GM23338 (cell line): ENCODE measurements around the gene KXD1. TPM values are rescaled to one million over a fixed set of nuclear protein-coding genes. Genes with fewer than 3 reads are reported as not detected.
A peak's percentile ranks its signal among the peaks of the same experiment; 100 is the strongest.

Source experiments
- ATAC-seq: fragments of 200-7000 bp; cut with Tn5 transposase; 3 replicates; pipeline ENCODE4 v1.9.1; 2020
- DNase-seq: peaks from one replicate; pipeline ENCODE4 v3.0.0-alpha.2; 2015; ENCODE audit warnings: low spot score
- H2AFZ ChIP-seq: fragments of 200-600 bp; sonication (generic); 2 replicates; pipeline ENCODE4 v1.8.0; 2016; ENCODE audit warnings: antibody characterized with exemption, mild to moderate bottlenecking, moderate library complexity
- H3F3A ChIP-seq: fragments of 200-600 bp; sonication (generic); replicated peaks from 2 replicates; pipeline ENCODE4 v1.8.0; 2017; ENCODE audit warnings: antibody characterized with exemption, mixed run types, low read depth
- H3K27ac ChIP-seq: fragments of 200-600 bp; sonication (generic); 2 replicates; pipeline ENCODE4 v1.6.1; 2016; ENCODE audit warnings: low read depth
- H3K27me3 ChIP-seq: fragments of 200-600 bp; sonication (generic); 2 replicates; pipeline ENCODE4 v1.8.0; 2016; ENCODE audit warnings: mild to moderate bottlenecking, mixed run types, moderate library complexity; ENCODE audit not compliant: insufficient read depth
- H3K36me3 ChIP-seq: fragments of 200-600 bp; sonication (generic); 2 replicates; pipeline ENCODE4 v1.8.0; 2016; ENCODE audit warnings: mild to moderate bottlenecking; ENCODE audit not compliant: insufficient read depth
- H3K4me1 ChIP-seq: fragments of 200-600 bp; sonication (generic); 2 replicates; pipeline ENCODE4 v1.8.0; 2016; ENCODE audit warnings: mild to moderate bottlenecking, moderate library complexity; ENCODE audit not compliant: insufficient read depth
- H3K4me2 ChIP-seq: fragments of 200-600 bp; sonication (generic); 2 replicates; pipeline ENCODE4 v1.7.1; 2017; ENCODE audit warnings: mixed run types
- H3K4me3 ChIP-seq: fragments of 200-600 bp; sonication (generic); 2 replicates; pipeline ENCODE4 v1.6.1; 2016; ENCODE audit warnings: mixed run types
- H3K79me2 ChIP-seq: fragments of 200-600 bp; sonication (generic); replicated peaks from 2 replicates; pipeline ENCODE4 v1.8.0; 2017; ENCODE audit warnings: mild to moderate bottlenecking; ENCODE audit not compliant: insufficient read depth
- H3K9me2 ChIP-seq: fragments of 200-600 bp; sonication (generic); 2 replicates; pipeline ENCODE4 v1.8.0; 2017; ENCODE audit not compliant: insufficient read depth
- H4K20me1 ChIP-seq: fragments of 200-600 bp; sonication (generic); replicated peaks from 2 replicates; pipeline ENCODE4 v1.8.0; 2017; ENCODE audit warnings: mild to moderate bottlenecking; ENCODE audit not compliant: insufficient read depth
- H3K27ac Mint-ChIP-seq: 2 replicates; pipeline ENCODE4 v1.8.0; 2020; ENCODE audit warnings: inconsistent platforms, mild to moderate bottlenecking, moderate library complexity, mixed read lengths
- H3K27me3 Mint-ChIP-seq: 3 replicates; pipeline ENCODE4 v1.8.0; 2022; ENCODE audit warnings: low read depth, mild to moderate bottlenecking, moderate library complexity, mixed read lengths, inconsistent platforms; ENCODE audit not compliant: insufficient read depth, poor library complexity
- H3K36me3 Mint-ChIP-seq: 3 replicates; pipeline ENCODE4 v1.8.0; 2021; ENCODE audit warnings: low read depth, mild to moderate bottlenecking, inconsistent platforms, moderate library complexity, mixed read lengths
- H3K4me1 Mint-ChIP-seq: 3 replicates; pipeline ENCODE4 v1.8.0; 2020; ENCODE audit warnings: mild to moderate bottlenecking, inconsistent platforms, mixed read lengths
- H3K4me3 Mint-ChIP-seq: 3 replicates; pipeline ENCODE4 v1.8.0; 2021; ENCODE audit warnings: moderate library complexity, mild to moderate bottlenecking, inconsistent platforms, mixed read lengths
- H3K9me3 Mint-ChIP-seq: 3 replicates; pipeline ENCODE4 v1.8.0; 2020; ENCODE audit warnings: moderate library complexity, mild to moderate bottlenecking, inconsistent platforms, mixed read lengths
- EZH2 ChIP-seq: fragments of 200-600 bp; sonication (generic); IDR thresholded peaks from one replicate; pipeline ENCODE4 v1.8.0; 2017; ENCODE audit warnings: antibody characterized with exemption, mild to moderate bottlenecking, low read depth; ENCODE audit not compliant: unreplicated experiment
- EZH2phosphoT487 ChIP-seq: fragments of 200-600 bp; sonication (generic); IDR thresholded peaks from one replicate; pipeline ENCODE4 v1.8.1; 2018; ENCODE audit warnings: antibody characterized with exemption; ENCODE audit not compliant: unreplicated experiment
- JUNB ChIP-seq: IDR thresholded peaks from one replicate; pipeline ENCODE4 v1.6.1; 2016; ENCODE audit warnings: antibody characterized with exemption; ENCODE audit not compliant: unreplicated experiment
- NANOG ChIP-seq: IDR thresholded peaks from 2 replicates; pipeline ENCODE4 v1.6.1; 2016; ENCODE audit warnings: antibody characterized with exemption, borderline replicate concordance
- polyA plus RNA-seq: library from polyadenylated mRNA; unstranded; fragments of >200 nt; fragmentation: Nextera tagmentation; extraction: Ambion mirVana; gene quantifications from 2 replicates; pipeline ENCODE4 v1.2.1, GENCODE V29; 2016
- total RNA-seq: library from RNA; depleted of rRNA; stranded (reverse); fragments of >200 nt; shearing (Covaris generic); gene quantifications from 2 replicates; pipeline ENCODE4 v1.2.3, GENCODE V29; 2014
- TF ChIP-seq, protein P1 (sequence below): IDR thresholded peaks from one replicate; pipeline ENCODE4 v1.6.1; 2018; ENCODE audit warnings: antibody characterized with exemption; ENCODE audit not compliant: unreplicated experiment
- TF ChIP-seq, protein P2 (sequence below), 2 experiments: fragments of 200-600 bp in 1 of 2; sonication (generic) in 1 of 2; conservative IDR thresholded peaks; 2 replicates each; pipeline versions ENCODE4 v1.5.1 to v1.6.1; 2016 to 2017; ENCODE audit warnings: antibody characterized with exemption in 2 of 2, low read depth in 2 of 2, mild to moderate bottlenecking in 2 of 2, moderate library complexity in 1 of 2
- TF ChIP-seq, protein P3 (sequence below): fragments of 250-450 bp; sonication (Bioruptor Pico); IDR thresholded peaks from 2 replicates; pipeline ENCODE4 v1.5.0; 2020; ENCODE audit warnings: mild to moderate bottlenecking, moderate library complexity

KXD1 gene
- total and polyA plus RNA-seq, 2 experiments from 2014 or later: 108 to 164 TPM

- peaks cover 95% of the 10 kb centered on the region for H3K79me2 ChIP-seq
- Mint-ChIP-seq H3K4me3 (no peak overlapping the region), H3K9me3 (no peaks in the 10 kb centered on the region), H3K36me3 (no peaks in the 10 kb centered on the region), H3K4me1 (peaks cover 13% of the 10 kb centered on the region), H3K27me3 (peaks cover 10% of the 10 kb centered on the region), H3K27ac (no peak overlapping the region)
- H2AFZ ChIP-seq: no peak overlapping the region
- H3F3A ChIP-seq: no peaks in the 10 kb centered on the region
- no peak overlapping the region for H3K27ac ChIP-seq
- no peaks in the 10 kb centered on the region for H3K36me3 ChIP-seq
- peaks cover 26% of the 10 kb centered on the region for H4K20me1 ChIP-seq
- H3K4me3 ChIP-seq: no peak overlapping the region
- H3K9me2 ChIP-seq: no peaks in the 10 kb centered on the region
- no peak overlapping the region for H3K4me2 ChIP-seq
- no peaks in the 10 kb centered on the region; the same call in 1 of the 2 replicates for H3K4me1 ChIP-seq
- H3K27me3 ChIP-seq: no peaks in the 10 kb centered on the region
- TF ChIP-seq, protein P1, sequence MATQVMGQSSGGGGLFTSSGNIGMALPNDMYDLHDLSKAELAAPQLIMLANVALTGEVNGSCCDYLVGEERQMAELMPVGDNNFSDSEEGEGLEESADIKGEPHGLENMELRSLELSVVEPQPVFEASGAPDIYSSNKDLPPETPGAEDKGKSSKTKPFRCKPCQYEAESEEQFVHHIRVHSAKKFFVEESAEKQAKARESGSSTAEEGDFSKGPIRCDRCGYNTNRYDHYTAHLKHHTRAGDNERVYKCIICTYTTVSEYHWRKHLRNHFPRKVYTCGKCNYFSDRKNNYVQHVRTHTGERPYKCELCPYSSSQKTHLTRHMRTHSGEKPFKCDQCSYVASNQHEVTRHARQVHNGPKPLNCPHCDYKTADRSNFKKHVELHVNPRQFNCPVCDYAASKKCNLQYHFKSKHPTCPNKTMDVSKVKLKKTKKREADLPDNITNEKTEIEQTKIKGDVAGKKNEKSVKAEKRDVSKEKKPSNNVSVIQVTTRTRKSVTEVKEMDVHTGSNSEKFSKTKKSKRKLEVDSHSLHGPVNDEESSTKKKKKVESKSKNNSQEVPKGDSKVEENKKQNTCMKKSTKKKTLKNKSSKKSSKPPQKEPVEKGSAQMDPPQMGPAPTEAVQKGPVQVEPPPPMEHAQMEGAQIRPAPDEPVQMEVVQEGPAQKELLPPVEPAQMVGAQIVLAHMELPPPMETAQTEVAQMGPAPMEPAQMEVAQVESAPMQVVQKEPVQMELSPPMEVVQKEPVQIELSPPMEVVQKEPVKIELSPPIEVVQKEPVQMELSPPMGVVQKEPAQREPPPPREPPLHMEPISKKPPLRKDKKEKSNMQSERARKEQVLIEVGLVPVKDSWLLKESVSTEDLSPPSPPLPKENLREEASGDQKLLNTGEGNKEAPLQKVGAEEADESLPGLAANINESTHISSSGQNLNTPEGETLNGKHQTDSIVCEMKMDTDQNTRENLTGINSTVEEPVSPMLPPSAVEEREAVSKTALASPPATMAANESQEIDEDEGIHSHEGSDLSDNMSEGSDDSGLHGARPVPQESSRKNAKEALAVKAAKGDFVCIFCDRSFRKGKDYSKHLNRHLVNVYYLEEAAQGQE: no peak
- no peak for ATAC-seq
- DNase-seq: no peak
Observed at GRCh38 chr19:18513868-18514267, 43.8 kb upstream of the KXD1 start.

DNA sequence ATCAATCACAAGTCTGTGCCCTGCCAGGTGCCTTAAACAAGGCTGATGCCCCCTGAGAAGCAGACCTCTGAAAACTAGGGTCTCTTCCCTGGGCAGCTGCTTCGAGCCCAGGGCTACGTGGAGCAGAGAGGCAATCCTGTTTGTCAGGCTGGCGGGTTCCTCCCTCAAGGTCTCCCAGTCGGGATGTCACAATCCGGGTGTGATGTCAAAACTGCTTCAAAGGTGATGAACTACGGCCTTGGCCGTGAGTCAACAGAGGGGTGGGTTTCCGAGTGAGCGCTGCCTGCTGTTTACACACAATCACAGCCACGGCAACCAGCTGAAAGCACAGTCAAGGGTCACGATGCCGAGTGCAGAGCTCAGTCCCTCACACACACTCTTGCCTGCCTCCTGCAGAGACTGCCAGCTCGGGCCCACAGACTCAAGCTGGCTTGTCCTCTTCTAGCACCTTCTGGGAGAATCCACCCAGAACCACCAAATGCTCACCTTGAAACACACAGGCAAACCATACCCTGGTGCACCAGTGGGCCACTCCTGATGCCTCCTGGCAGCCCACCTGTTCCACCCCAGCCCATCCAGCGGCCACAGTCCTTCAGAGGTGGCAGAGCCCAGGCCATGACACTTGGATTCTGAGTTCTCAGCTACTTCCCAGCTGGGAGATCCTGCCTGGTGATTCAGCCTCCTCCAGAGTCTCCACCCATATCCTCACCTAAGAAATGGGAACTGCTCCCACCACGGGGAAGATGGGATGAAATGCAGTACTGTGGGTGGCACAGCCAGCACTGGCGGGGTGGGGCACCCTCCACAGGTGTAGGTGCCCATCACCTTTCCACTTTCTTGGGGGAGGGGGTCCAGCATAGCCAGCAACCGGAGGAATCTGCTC is 42.6 kb upstream of the KXD1 start:
- Histone ChIP-seq H3K4me1 (peaks cover 3% of the 10 kb centered on the region; the same call in 1 of the 2 replicates), H3K36me3 (no peaks in the 10 kb centered on the region), H4K20me1 (peaks cover 38% of the 10 kb centered on the region), H3K79me2 (peaks cover 99% of the 10 kb centered on the region), H3K27ac (no peak overlapping the region), H2AFZ (no peak overlapping the region), H3K27me3 (no peaks in the 10 kb centered on the region), H3K4me3 (no peak overlapping the region), H3K4me2 (no peak overlapping the region), H3F3A (peaks cover 3% of the 10 kb centered on the region; the same call in 1 of the 2 replicates), H3K9me2 (no peaks in the 10 kb centered on the region)
- peaks cover 16% of the 10 kb centered on the region for H3K4me1 Mint-ChIP-seq
- H3K4me3 Mint-ChIP-seq: no peak overlapping the region
- peak; percentile 22 for ATAC-seq
- no peaks in the 10 kb centered on the region for H3K9me3 Mint-ChIP-seq
- H3K36me3 Mint-ChIP-seq: no peaks in the 10 kb centered on the region
- peaks cover 13% of the 10 kb centered on the region for H3K27me3 Mint-ChIP-seq
- H3K27ac Mint-ChIP-seq: no peak overlapping the region
- DNase-seq: no peak
- no peak for TF ChIP-seq JUNB
- TF ChIP-seq, protein P2, sequence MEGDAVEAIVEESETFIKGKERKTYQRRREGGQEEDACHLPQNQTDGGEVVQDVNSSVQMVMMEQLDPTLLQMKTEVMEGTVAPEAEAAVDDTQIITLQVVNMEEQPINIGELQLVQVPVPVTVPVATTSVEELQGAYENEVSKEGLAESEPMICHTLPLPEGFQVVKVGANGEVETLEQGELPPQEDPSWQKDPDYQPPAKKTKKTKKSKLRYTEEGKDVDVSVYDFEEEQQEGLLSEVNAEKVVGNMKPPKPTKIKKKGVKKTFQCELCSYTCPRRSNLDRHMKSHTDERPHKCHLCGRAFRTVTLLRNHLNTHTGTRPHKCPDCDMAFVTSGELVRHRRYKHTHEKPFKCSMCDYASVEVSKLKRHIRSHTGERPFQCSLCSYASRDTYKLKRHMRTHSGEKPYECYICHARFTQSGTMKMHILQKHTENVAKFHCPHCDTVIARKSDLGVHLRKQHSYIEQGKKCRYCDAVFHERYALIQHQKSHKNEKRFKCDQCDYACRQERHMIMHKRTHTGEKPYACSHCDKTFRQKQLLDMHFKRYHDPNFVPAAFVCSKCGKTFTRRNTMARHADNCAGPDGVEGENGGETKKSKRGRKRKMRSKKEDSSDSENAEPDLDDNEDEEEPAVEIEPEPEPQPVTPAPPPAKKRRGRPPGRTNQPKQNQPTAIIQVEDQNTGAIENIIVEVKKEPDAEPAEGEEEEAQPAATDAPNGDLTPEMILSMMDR (conservative IDR thresholded peaks at IDR 0.05; ENCODE audit: low read depth in 2 of 2): no peak
- TF ChIP-seq, protein P3, sequence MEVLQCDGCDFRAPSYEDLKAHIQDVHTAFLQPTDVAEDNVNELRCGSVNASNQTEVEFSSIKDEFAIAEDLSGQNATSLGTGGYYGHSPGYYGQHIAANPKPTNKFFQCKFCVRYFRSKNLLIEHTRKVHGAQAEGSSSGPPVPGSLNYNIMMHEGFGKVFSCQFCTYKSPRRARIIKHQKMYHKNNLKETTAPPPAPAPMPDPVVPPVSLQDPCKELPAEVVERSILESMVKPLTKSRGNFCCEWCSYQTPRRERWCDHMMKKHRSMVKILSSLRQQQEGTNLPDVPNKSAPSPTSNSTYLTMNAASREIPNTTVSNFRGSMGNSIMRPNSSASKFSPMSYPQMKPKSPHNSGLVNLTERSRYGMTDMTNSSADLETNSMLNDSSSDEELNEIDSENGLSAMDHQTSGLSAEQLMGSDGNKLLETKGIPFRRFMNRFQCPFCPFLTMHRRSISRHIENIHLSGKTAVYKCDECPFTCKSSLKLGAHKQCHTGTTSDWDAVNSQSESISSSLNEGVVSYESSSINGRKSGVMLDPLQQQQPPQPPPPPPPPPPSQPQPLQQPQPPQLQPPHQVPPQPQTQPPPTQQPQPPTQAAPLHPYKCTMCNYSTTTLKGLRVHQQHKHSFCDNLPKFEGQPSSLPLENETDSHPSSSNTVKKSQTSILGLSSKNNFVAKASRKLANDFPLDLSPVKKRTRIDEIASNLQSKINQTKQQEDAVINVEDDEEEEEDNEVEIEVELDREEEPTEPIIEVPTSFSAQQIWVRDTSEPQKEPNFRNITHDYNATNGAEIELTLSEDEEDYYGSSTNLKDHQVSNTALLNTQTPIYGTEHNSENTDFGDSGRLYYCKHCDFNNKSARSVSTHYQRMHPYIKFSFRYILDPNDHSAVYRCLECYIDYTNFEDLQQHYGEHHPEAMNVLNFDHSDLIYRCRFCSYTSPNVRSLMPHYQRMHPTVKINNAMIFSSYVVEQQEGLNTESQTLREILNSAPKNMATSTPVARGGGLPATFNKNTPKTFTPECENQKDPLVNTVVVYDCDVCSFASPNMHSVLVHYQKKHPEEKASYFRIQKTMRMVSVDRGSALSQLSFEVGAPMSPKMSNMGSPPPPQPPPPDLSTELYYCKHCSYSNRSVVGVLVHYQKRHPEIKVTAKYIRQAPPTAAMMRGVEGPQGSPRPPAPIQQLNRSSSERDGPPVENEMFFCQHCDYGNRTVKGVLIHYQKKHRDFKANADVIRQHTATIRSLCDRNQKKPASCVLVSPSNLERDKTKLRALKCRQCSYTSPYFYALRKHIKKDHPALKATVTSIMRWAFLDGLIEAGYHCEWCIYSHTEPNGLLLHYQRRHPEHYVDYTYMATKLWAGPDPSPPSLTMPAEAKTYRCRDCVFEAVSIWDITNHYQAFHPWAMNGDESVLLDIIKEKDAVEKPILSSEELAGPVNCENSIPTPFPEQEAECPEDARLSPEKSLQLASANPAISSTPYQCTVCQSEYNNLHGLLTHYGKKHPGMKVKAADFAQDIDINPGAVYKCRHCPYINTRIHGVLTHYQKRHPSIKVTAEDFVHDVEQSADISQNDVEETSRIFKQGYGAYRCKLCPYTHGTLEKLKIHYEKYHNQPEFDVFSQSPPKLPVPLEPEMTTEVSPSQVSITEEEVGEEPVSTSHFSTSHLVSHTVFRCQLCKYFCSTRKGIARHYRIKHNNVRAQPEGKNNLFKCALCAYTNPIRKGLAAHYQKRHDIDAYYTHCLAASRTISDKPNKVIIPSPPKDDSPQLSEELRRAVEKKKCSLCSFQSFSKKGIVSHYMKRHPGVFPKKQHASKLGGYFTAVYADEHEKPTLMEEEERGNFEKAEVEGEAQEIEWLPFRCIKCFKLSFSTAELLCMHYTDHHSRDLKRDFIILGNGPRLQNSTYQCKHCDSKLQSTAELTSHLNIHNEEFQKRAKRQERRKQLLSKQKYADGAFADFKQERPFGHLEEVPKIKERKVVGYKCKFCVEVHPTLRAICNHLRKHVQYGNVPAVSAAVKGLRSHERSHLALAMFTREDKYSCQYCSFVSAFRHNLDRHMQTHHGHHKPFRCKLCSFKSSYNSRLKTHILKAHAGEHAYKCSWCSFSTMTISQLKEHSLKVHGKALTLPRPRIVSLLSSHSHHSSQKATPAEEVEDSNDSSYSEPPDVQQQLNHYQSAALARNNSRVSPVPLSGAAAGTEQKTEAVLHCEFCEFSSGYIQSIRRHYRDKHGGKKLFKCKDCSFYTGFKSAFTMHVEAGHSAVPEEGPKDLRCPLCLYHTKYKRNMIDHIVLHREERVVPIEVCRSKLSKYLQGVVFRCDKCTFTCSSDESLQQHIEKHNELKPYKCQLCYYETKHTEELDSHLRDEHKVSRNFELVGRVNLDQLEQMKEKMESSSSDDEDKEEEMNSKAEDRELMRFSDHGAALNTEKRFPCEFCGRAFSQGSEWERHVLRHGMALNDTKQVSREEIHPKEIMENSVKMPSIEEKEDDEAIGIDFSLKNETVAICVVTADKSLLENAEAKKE (CRISPR knock-in tag): no peak
- no peak for TF ChIP-seq NANOG
- TF ChIP-seq EZH2: no peak
- TF ChIP-seq EZH2phosphoT487: no peak
